Peyer's patch (tissue), 4 donors: ENCODE data around the gene CD2AP. TPM values are rescaled to one million over a fixed set of nuclear protein-coding genes. Genes with fewer than 3 reads are reported as not detected.

Experiments used
- DNase-seq, 3 donors: peaks; one replicate each; pipeline ENCODE4 v3.0.0-alpha.2; 2017 to 2019
- H3K27ac ChIP-seq, 4 donors: fragments of 200-600 bp; sonication (generic); one replicate each; pipeline ENCODE4 v1.5.1; 2016 to 2019
- H3K27me3 ChIP-seq, 2 donors: fragments of 200-600 bp; sonication (generic); one replicate each; pipeline ENCODE4 v1.5.1; 2019
- H3K36me3 ChIP-seq, 3 donors: fragments of 200-600 bp; sonication (generic); one replicate each; pipeline ENCODE4 v1.5.1; 2016 to 2019
- H3K4me1 ChIP-seq, 4 donors: fragments of 200-600 bp; sonication (generic); one replicate each; pipeline ENCODE4 v1.5.1; 2016 to 2019
- H3K4me3 ChIP-seq, 4 donors: fragments of 200-600 bp; sonication (generic); 1 replicate in 3 of 4; 2 replicates in 1 of 4; pipeline ENCODE4 v1.5.1; 2016 to 2019; ENCODE audit warnings: mild to moderate bottlenecking in 1 of 4
- H3K9me3 ChIP-seq, 4 donors: fragments of 200-600 bp; sonication (generic); one replicate each; pipeline ENCODE4 v1.5.1; 2016 to 2019; ENCODE audit warnings: mild to moderate bottlenecking in 1 of 4
- CTCF ChIP-seq, 6 experiments: fragments of 450-650 bp in 4 of 6; fragments of 200-600 bp in 2 of 6; sonication (generic) in 1 of 6; IDR thresholded peaks; one replicate each; pipeline ENCODE4 v1.5.1; 2017 to 2019; ENCODE audit warnings: antibody characterized with exemption in 6 of 6, mild to moderate bottlenecking in 3 of 6, moderate library complexity in 1 of 6
- POLR2A ChIP-seq, 2 donors: fragments of 450-650 bp; IDR thresholded peaks; one replicate each; pipeline ENCODE4 v1.5.1; 2017; ENCODE audit warnings: antibody characterized with exemption in 2 of 2, mild to moderate bottlenecking in 2 of 2, moderate library complexity in 2 of 2
- total RNA-seq, 4 donors: library from RNA; depleted of rRNA; stranded (reverse); fragments of >200 nt; gene quantifications; one replicate each; pipeline ENCODE4 v1.1.0, GENCODE V29; 2016

The CD2AP gene
- total RNA-seq, 4 donors from 2014 or later = 59.4 to 151 (median 96.8) TPM

- DNase-seq = no peak
- peaks cover 0 to 11% (median 0%) of the 10 kb centered on the region in 4 donors for H3K4me1 ChIP-seq
- H3K27ac ChIP-seq = no peak overlapping the region
- no peaks in the 10 kb centered on the region for H3K9me3 ChIP-seq
- no peaks in the 10 kb centered on the region for H3K36me3 ChIP-seq
- no peak for TF ChIP-seq CTCF (IDR thresholded peaks at IDR 0.05)
- no peak for TF ChIP-seq POLR2A (IDR thresholded peaks at IDR 0.05)
- no peaks in the 10 kb centered on the region for H3K27me3 ChIP-seq
- no peak overlapping the region for H3K4me3 ChIP-seq
Observed at GRCh38 chr6:47490676-47491075, 13.1 kb downstream of the CD2AP start.

DNA sequence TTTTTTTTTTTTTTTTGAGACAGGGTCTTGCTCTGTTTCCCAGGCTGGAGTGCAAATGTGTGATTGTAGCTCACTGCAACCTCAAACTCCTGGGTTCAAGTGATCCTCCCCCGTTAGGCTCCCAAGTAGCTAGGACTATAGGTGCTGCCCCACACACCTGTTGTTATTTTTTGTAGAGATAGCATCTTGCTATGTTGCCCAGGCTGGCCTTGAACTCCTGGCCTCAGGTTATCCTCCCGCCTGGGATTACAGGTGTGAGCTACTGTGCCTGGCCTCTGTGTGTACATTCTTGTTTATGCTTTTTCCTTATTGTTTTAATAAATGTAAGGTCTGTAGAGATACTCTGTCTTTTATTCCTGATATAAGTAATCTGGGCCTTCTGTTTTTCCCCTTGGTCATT is 14.8 kb downstream of the CD2AP start:
- no peaks in the 10 kb centered on the region for H3K27me3 ChIP-seq
- no peak for TF ChIP-seq POLR2A (IDR thresholded peaks at IDR 0.05)
- no peak for TF ChIP-seq CTCF (IDR thresholded peaks at IDR 0.05)
- no peak overlapping the region for H3K4me3 ChIP-seq
- no peaks in the 10 kb centered on the region for H3K36me3 ChIP-seq
- H3K4me1 ChIP-seq = peaks cover 0 to 12% (median 2%) of the 10 kb centered on the region in 4 donors
- no peak for DNase-seq
- H3K9me3 ChIP-seq = no peaks in the 10 kb centered on the region
- H3K27ac ChIP-seq = no peak overlapping the region

DNA sequence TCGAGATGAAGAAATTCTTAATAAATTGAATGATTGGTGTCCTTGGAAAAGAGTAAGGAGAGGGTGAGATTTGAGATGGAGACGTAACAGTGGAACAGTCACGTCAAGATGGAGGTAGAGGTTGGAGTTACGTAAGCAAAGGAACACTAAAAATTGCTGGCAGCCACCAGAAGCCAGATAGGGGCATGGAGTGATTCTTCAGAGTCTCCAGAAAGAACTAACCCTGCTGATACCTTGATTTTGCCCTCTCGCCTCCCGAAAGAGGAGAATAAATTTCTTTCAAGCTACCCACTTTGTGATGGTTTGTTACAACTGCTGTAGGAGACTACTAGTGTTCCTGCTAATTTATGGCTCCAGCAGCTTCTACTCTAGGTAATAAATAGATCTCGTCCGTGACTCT is 17.6 kb downstream of the CD2AP start:
- Histone ChIP-seq H3K4me1 (peaks cover 0 to 26% (median 2%) of the 10 kb centered on the region in 4 donors), H3K27ac (no peak overlapping the region), H3K4me3 (no peak overlapping the region), H3K27me3 (no peaks in the 10 kb centered on the region), H3K9me3 (no peaks in the 10 kb centered on the region), H3K36me3 (no peaks in the 10 kb centered on the region)
- no peak for DNase-seq
- TF ChIP-seq POLR2A (IDR thresholded peaks at IDR 0.05) (no peak), CTCF (IDR thresholded peaks at IDR 0.05) (no peak)

- TF ChIP-seq CTCF (IDR thresholded peaks at IDR 0.05) (no peak), POLR2A (IDR thresholded peaks at IDR 0.05) (no peak)
- H3K4me1 ChIP-seq = peaks cover 0 to 31% (median 2%) of the 10 kb centered on the region in 4 donors
Observed at GRCh38 chr6:47495954-47496545, 18.5 kb downstream of the CD2AP start.

GRCh38 chr6:47496935-47497579 is 19.5 kb downstream of the CD2AP start:
- Histone ChIP-seq H3K4me1 (peaks cover 0 to 37% (median 2%) of the 10 kb centered on the region in 4 donors), H3K27me3 (no peaks in the 10 kb centered on the region), H3K4me3 (no peak overlapping the region), H3K36me3 (no peaks in the 10 kb centered on the region), H3K9me3 (no peaks in the 10 kb centered on the region), H3K27ac (no peak overlapping the region)
- TF ChIP-seq POLR2A (IDR thresholded peaks at IDR 0.05) = no peak
- no peak for TF ChIP-seq CTCF (IDR thresholded peaks at IDR 0.05)
- DNase-seq = no peak

More at GRCh38 chr6:47495954-47496545, 18.5 kb downstream of the CD2AP start:
- Histone ChIP-seq H3K36me3 (no peaks in the 10 kb centered on the region), H3K9me3 (no peaks in the 10 kb centered on the region), H3K27me3 (no peaks in the 10 kb centered on the region), H3K27ac (no peak overlapping the region), H3K4me3 (no peak overlapping the region)
- no peak for DNase-seq
